DOHH2 (cell line): ENCODE measurements around the gene FBXO34.

Experiments
- H3F3A ChIP-seq: fragments of 200-600 bp; sonication (generic), shearing (Covaris generic); 2 replicates; pipeline ENCODE4 v1.6.0; 2016; ENCODE audit warnings: antibody characterized with exemption, mild to moderate bottlenecking; ENCODE audit not compliant: control insufficient read depth, insufficient read depth
- H3K27ac ChIP-seq: fragments of 200-600 bp; sonication (generic); 2 replicates; pipeline ENCODE4 v1.5.1; 2014; ENCODE audit warnings: low read depth, mild to moderate bottlenecking, low read length, moderate library complexity
- H3K27me3 ChIP-seq: fragments of 200-600 bp; sonication (generic); 2 replicates; pipeline ENCODE4 v1.6.1; 2014; ENCODE audit warnings: mild to moderate bottlenecking, low read length, mixed read lengths; ENCODE audit not compliant: control insufficient read depth
- H3K36me3 ChIP-seq: fragments of 200-600 bp; sonication (generic); 2 replicates; pipeline ENCODE4 v1.6.1; 2014; ENCODE audit warnings: mild to moderate bottlenecking, low read length, moderate library complexity, mixed read lengths; ENCODE audit not compliant: control insufficient read depth
- H3K4me1 ChIP-seq: fragments of 200-600 bp; sonication (generic); 2 replicates; pipeline ENCODE4 v1.6.1; 2014; ENCODE audit warnings: mild to moderate bottlenecking, low read length, mixed read lengths; ENCODE audit not compliant: control insufficient read depth
- H3K4me2 ChIP-seq: fragments of 200-600 bp; sonication (generic); 2 replicates; pipeline ENCODE4 v1.6.0; 2014; ENCODE audit warnings: mild to moderate bottlenecking, low read length, moderate library complexity
- H3K4me3 ChIP-seq: fragments of 200-600 bp; sonication (generic); 2 replicates; pipeline ENCODE4 v1.5.1; 2014; ENCODE audit warnings: mild to moderate bottlenecking, low read length, mixed read lengths
- H3K79me2 ChIP-seq: fragments of 200-600 bp; sonication (generic); 2 replicates; pipeline ENCODE4 v1.6.1; 2014; ENCODE audit warnings: mild to moderate bottlenecking, low read length, mixed read lengths; ENCODE audit not compliant: control insufficient read depth
- H3K9me2 ChIP-seq: fragments of 200-600 bp; sonication (generic); replicated peaks from 2 replicates; pipeline ENCODE4 v1.6.1; 2014; ENCODE audit warnings: mild to moderate bottlenecking, low read length, mixed read lengths; ENCODE audit not compliant: control insufficient read depth
- H3K9me3 ChIP-seq: fragments of 200-600 bp; sonication (generic); 2 replicates; pipeline ENCODE4 v1.6.1; 2014; ENCODE audit warnings: antibody characterized with exemption, low read length, mixed read lengths; ENCODE audit not compliant: control insufficient read depth, insufficient read depth
- H4K20me1 ChIP-seq: fragments of 200-600 bp; sonication (generic); 2 replicates; pipeline ENCODE4 v1.6.0; 2014; ENCODE audit warnings: low read depth, mild to moderate bottlenecking, antibody characterized with exemption, low read length, moderate library complexity; ENCODE audit not compliant: control insufficient read depth, insufficient read depth
- CTCF ChIP-seq: fragments of 200-600 bp; sonication (generic); IDR thresholded peaks from one replicate; pipeline ENCODE4 v1.5.1; 2014; ENCODE audit warnings: antibody characterized with exemption, mild to moderate bottlenecking, low read depth, low read length; ENCODE audit not compliant: poor library complexity, severe bottlenecking
- EZH2phosphoT487 ChIP-seq: fragments of 200-600 bp; sonication (generic); IDR thresholded peaks from 2 replicates; pipeline ENCODE4 v1.6.1; 2017; ENCODE audit warnings: borderline replicate concordance, mild to moderate bottlenecking, antibody characterized with exemption, low read length, moderate library complexity, mixed read lengths

FBXO34 gene

GRCh38 chr14:55228261-55228660 is 43.0 kb upstream of the FBXO34 start:
- no peaks in the 10 kb centered on the region for H3F3A ChIP-seq
- H3K79me2 ChIP-seq, result no peaks in the 10 kb centered on the region
- no peak for TF ChIP-seq CTCF
- no peak for TF ChIP-seq EZH2phosphoT487
- peaks cover 5% of the 10 kb centered on the region for H3K27me3 ChIP-seq
- no peak overlapping the region for H3K4me2 ChIP-seq
- no peak overlapping the region for H3K27ac ChIP-seq
- H3K36me3 ChIP-seq, result no peaks in the 10 kb centered on the region
- H3K4me1 ChIP-seq, result no peaks in the 10 kb centered on the region
- H3K9me2 ChIP-seq, result no peaks in the 10 kb centered on the region
- H4K20me1 ChIP-seq, result no peaks in the 10 kb centered on the region
- H3K9me3 ChIP-seq, result 0 out of 2 replicates have a peak, but pooled peaks cover 8% of the 10 kb centered on the region
- no peak overlapping the region for H3K4me3 ChIP-seq

GRCh38 chr14:55233591-55233990 is 37.6 kb upstream of the FBXO34 start:
- Histone ChIP-seq H3K27ac (no peak overlapping the region), H3K4me3 (no peak overlapping the region), H3K4me1 (no peaks in the 10 kb centered on the region), H4K20me1 (no peaks in the 10 kb centered on the region), H3K9me3 (no peaks in the 10 kb centered on the region), H3K36me3 (no peaks in the 10 kb centered on the region), H3K27me3 (peaks cover 5% of the 10 kb centered on the region), H3F3A (no peaks in the 10 kb centered on the region), H3K4me2 (no peak overlapping the region), H3K79me2 (no peaks in the 10 kb centered on the region), H3K9me2 (no peaks in the 10 kb centered on the region)
- TF ChIP-seq CTCF (no peak), EZH2phosphoT487 (no peak)

- Histone ChIP-seq H3K27me3 (no peaks in the 10 kb centered on the region), H4K20me1 (no peaks in the 10 kb centered on the region), H3K4me3 (no peak overlapping the region), H3K9me2 (no peaks in the 10 kb centered on the region), H3F3A (no peaks in the 10 kb centered on the region), H3K27ac (no peak overlapping the region), H3K4me1 (no peaks in the 10 kb centered on the region), H3K9me3 (no peaks in the 10 kb centered on the region), H3K79me2 (no peaks in the 10 kb centered on the region), H3K36me3 (no peaks in the 10 kb centered on the region), H3K4me2 (no peak overlapping the region)
- TF ChIP-seq EZH2phosphoT487 (no peak), CTCF (no peak)
Observed at GRCh38 chr14:55238019-55238680, 33.1 kb upstream of the FBXO34 start.
